Measurements from ENCODE around the gene CPT1A. TPM values are rescaled to one million over a fixed set of nuclear protein-coding genes. Genes with fewer than 3 reads are reported as not detected.

CPT1A gene
- total and polyA plus RNA-seq, 10 of the 15 experiments (the other 5 are each of a cell fraction or from before 2014, with no cell fraction given) = 1.1 to 17.5 (median 6.0) TPM

GRCh38 chr11:68715456-68716122 lies 126.1 kb downstream of the CPT1A start (continued):
- TF ChIP-seq BMI1 (IDR thresholded peaks at IDR 0.05; ENCODE audit: borderline replicate concordance) (no peak), CUX1 (IDR thresholded peaks at IDR 0.05; ENCODE audit: insufficient replicate concordance, low read depth, low read length) (no peak), POLR2AphosphoS5 (IDR thresholded peaks at IDR 0.05; ENCODE audit: low read length) (no peak), HSF1 (IDR thresholded peaks at IDR 0.05; ENCODE audit: low read depth, low read length) (no peak)
